GM19463 (cell line): ENCODE results near the gene PLXNA2.

Experiments
- ATAC-seq: cut with Tn5 transposase; IDR thresholded peaks from one replicate; pipeline ENCODE4 v1.9.1; 2021; ENCODE audit warnings: mild to moderate bottlenecking, moderate library complexity; ENCODE audit not compliant: unreplicated experiment

Gene PLXNA2

GRCh38 chr1:208166340-208167138 lies 77.6 kb downstream of the PLXNA2 start:
- no peak for ATAC-seq

- ATAC-seq = no peak
Observed at GRCh38 chr1:208165659-208166058, 78.5 kb downstream of the PLXNA2 start.

- ATAC-seq = no peak
Observed at GRCh38 chr1:208164609-208165008, 79.6 kb downstream of the PLXNA2 start.

GRCh38 chr1:208163539-208163938 lies 80.6 kb downstream of the PLXNA2 start:
- no peak for ATAC-seq

DNA sequence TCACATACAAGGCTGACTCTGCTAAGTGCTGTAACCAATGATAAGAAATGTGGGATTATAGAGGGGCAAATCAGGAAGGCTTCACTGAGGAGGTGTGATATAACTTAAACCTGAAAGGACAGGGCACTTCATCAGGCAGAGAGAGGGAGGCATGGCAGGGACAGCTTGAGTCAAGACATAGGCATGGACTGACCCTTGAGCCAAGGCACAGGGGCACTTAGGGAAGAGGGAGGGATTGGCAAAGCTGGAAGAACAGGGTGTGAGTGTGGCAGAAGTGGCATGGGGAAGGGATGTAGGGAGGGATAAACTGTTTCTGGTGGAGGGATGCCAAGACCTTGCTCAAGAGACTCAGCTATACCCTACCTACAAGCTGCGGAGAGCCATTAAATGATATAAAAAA lies 81.3 kb downstream of the PLXNA2 start:
- ATAC-seq = no peak

- ATAC-seq = no peak
Observed at GRCh38 chr1:208161656-208162375, 82.4 kb downstream of the PLXNA2 start.

DNA sequence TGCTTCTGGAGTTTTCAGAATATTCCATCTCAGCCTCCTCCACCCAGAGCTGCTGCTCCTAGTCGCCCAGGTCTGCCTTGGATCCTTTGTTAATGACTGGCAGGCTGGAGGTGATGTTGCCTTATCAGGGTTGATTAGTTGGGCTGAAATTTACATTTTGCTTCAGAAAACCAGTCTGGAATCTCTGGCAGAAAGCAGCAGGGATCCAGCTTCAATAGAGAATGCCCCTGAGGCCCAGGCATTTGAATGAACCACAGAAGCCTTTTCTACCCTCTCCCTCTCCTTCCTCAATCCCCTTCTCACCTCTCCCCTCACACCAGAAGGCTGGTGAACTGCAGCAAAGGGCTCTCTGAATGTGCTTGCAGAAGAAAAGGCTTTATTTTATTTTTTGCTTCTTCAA lies 83.2 kb downstream of the PLXNA2 start:
- no peak for ATAC-seq

DNA sequence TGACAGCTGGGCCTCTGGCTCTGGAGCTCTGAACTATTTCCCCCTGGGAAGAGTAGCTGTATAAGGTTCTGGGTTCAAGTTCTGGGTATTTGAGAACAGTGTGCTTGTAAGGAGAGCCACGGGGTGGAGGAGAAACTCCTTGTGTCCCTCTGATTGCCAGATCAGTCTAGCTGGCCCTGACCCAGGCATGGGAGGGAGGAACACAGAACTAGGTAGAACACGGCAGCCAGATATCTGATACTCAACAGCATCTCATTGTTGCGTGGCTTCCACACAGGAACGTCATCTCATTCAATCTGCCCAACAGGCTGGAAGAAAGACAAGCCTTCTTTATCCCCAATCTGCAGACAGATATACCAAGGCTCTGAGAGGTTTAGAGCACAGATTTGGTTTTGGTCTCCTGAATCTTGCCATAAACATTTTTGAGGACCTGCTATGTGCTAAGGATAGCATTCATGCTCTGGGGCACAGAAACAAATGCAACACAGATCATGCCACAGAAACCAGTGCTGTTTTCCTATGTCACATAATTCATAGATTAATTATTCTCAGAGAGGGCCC lies 83.8 kb downstream of the PLXNA2 start:
- ATAC-seq = no peak

DNA sequence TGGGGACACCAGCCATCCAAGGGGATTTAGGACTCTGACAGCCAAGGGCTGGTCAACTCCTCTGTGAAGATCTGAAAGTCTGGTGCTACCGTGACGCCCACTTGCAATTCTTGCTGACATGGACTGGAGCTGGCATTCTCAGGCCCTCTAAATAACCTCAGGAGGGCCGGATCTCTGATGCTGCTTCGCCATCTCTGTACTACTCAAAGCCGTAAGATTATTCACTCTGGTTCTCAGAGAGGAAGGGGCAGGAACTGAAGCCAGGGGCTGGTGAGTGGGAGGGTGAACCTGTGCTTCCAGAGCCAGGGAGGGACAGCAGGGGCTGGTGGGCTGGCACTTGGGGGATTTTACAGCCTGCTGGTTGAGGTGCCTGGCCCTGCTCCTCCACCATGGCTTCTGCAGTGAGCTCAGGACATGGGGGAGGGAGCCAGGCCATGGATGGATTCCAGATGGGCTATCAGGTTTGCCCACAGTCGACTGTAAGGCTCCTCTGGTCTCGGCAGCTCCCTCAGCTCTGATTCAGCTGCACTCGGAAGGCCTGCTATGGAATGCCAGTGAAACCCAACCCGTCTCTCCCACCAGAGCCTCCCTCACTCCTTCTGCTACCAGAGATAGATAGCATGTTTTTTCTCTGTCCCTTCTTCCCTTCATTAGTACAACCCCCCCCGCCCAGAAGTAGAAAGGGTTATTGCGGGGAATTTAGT lies 84.5 kb downstream of the PLXNA2 start:
- ATAC-seq = no peak

GRCh38 chr1:208158640-208159554 lies 85.3 kb downstream of the PLXNA2 start:
- ATAC-seq = no peak

GRCh38 chr1:208157769-208158168 lies 86.4 kb downstream of the PLXNA2 start:
- ATAC-seq = no peak

- ATAC-seq = no peak
Observed at GRCh38 chr1:208156741-208157140, 87.4 kb downstream of the PLXNA2 start.

GRCh38 chr1:208156310-208156709 lies 87.9 kb downstream of the PLXNA2 start:
- ATAC-seq = no peak

GRCh38 chr1:208154679-208155642 lies 89.2 kb downstream of the PLXNA2 start:
- no peak for ATAC-seq

- no peak for ATAC-seq
Observed at GRCh38 chr1:208154040-208154439, 90.1 kb downstream of the PLXNA2 start.

DNA sequence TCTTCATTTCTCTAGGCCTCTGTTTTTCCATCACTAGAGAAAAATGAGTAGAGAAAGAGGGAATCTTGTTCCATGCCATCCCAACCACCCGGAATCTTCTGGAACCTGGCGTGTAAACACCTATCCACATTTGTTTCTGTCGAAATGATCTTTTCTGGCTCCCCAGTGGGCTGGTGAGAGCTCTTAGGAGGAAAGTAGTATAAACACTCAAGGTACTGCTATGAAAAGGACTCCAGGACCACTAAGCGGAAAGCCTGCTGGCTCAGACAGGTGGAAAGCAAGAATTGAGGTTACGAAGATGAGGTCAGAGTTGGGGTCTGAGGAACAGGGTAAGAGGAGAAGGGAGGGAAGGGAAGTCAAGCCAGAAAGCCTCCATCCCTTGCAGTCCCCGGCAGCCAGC lies 90.8 kb downstream of the PLXNA2 start:
- no peak for ATAC-seq

DNA sequence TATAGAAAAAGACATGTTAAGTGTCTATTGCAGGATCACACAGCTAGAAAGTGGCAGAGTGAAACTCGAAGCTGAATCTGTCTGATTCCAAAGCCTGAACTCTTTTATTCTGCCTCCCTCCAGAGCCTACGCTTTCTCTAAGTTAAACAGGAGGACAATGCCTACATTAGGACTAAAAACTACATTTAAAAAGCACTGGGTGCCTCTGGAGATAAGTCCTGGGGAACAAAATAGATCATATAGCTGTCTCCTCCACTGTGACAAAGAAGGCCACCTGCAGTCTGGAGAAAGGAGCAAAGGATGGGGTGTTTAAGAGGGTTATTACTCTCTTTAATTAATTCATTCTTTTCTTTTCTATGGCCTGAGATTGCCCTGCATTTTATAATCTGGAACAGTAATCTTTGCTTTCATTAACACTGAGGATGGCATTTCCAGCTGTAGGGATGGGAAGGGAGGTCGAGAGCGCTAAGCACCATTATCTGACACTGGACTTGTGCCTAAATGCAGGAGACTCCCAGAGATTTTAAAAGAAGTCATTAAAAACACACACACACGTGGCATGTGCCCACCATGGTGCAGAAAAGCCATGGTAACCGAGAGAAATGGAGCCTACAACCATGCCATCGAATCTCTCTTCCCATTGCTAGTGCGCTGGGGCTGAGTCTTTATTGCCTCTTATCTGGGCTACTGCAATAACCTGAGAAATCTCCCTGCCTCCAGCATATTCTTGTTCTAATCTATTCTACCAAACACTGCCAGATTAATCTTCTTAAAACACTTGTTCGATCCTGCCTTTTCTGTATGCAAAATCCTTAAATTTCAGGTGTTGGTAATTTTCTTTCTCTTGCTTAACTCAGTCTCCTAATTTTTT lies 92.2 kb downstream of the PLXNA2 start:
- ATAC-seq = no peak

- no peak for ATAC-seq
Observed at GRCh38 chr1:208150833-208151458, 93.2 kb downstream of the PLXNA2 start.
